Measurements from ENCODE around the gene SLC25A30. TPM values are rescaled to one million over a fixed set of nuclear protein-coding genes. Genes with fewer than 3 reads are reported as not detected.

SLC25A30 gene
- total and polyA plus RNA-seq, 2 donors (not counting 1 experiment from before 2014, with no cell fraction given) = 11.2 to 16.9 TPM

GRCh38 chr13:45447050-45447661, 29.0 kb upstream of the SLC25A30 start:
- CTCF ChIA-PET = no interaction called here

More at GRCh38 chr13:45447050-45447661, 29.0 kb upstream of the SLC25A30 start:
- Histone ChIP-seq H3K27me3 (replicated peaks in 1 of 4; ENCODE audit: control extremely low read depth in 1 of 4, control insufficient read depth in 3 of 4, insufficient read depth in 4 of 4, low read length in 3 of 4) (peaks cover 0 to 6% (median 2%) of the 10 kb centered on the region in 4 experiments), H3K9me3 (ENCODE audit: control extremely low read depth in 1 of 3, control insufficient read depth in 2 of 3, insufficient read depth in 1 of 3, low read length in 2 of 3) (peaks cover 0 to 2% (median 0%) of the 10 kb centered on the region in 3 donors), H3K9ac (ENCODE audit: low read length) (no peak overlapping the region), H3K79me2 (ENCODE audit: control insufficient read depth, insufficient read depth, low read length) (no peaks in the 10 kb centered on the region), H3K4me2 (replicated peaks; ENCODE audit: low read depth, low read length, poor library complexity, severe bottlenecking) (no peak overlapping the region), H3K4me1 (ENCODE audit: control insufficient read depth in 2 of 2, insufficient read depth in 2 of 2, low read length in 2 of 2) (no peaks in the 10 kb centered on the region), H3K4me3 (ENCODE audit: control extremely low read depth in 1 of 5, extremely low read depth in 1 of 5, insufficient read depth in 1 of 5, low read depth in 2 of 5, low read length in 4 of 5) (no peak overlapping the region), H4K20me1 (ENCODE audit: control insufficient read depth, insufficient read depth, low read length, poor library complexity, severe bottlenecking) (no peaks in the 10 kb centered on the region), H3K36me3 (replicated peaks in 1 of 2; ENCODE audit: control extremely low read depth in 1 of 2, control insufficient read depth in 1 of 2, extremely low read depth in 1 of 2, insufficient read depth in 2 of 2, low read length in 1 of 2) (no peaks in the 10 kb centered on the region), H2AFZ (ENCODE audit: insufficient read depth, low read depth, low read length, poor library complexity, severe bottlenecking) (no peak overlapping the region), H3K27ac (ENCODE audit: low read length in 2 of 2) (no peak overlapping the region)
- DNase-seq = no peak
- WGBS (ENCODE audit: insufficient coverage) = 88% methylated on average over 7 of the region's 9 CpGs
- intact Hi-C loops (cut with micrococcal nuclease) = no loop called here
- H3K27me3 Mint-ChIP-seq = peaks cover 24% of the 10 kb centered on the region
- POLR2A ChIA-PET = no interaction called here
- H3K4me1 Mint-ChIP-seq = no peaks in the 10 kb centered on the region
- no peak for ATAC-seq (ENCODE audit: low read depth)
- H3K4me3 Mint-ChIP-seq = no peak overlapping the region
- TF ChIP-seq CTCF (IDR thresholded peaks at IDR 0.05) (no peak), EZH2 (IDR thresholded peaks at IDR 0.05; ENCODE audit: borderline replicate concordance, insufficient read depth, low read depth, low read length, poor library complexity, severe bottlenecking) (no peak)
- no peaks in the 10 kb centered on the region for H3K9me3 Mint-ChIP-seq (ENCODE audit: insufficient read depth)
- no peak overlapping the region for H3K27ac Mint-ChIP-seq

Data from B cell (primary cell).